Fibroblast of lung (primary cell): ENCODE data around the gene NAV3. TPM values are rescaled to one million over a fixed set of nuclear protein-coding genes. Genes with fewer than 3 reads are reported as not detected.

Experiments
- DNase-seq, 2 donors: peaks; one replicate each; pipeline versions ENCODE4 v3.0.0 to v3.0.0-alpha.2; 2010; ENCODE audit warnings: low read depth in 2 of 2
- H2AFZ ChIP-seq: 2 replicates; pipeline ENCODE4 v1.5.1; 2012; ENCODE audit warnings: low read length, control low read depth, inconsistent platforms
- H3K27ac ChIP-seq: 2 replicates; pipeline ENCODE4 v1.5.1; 2011; ENCODE audit warnings: low read length, control low read depth; ENCODE audit not compliant: insufficient read depth
- H3K27me3 ChIP-seq: 2 replicates; pipeline ENCODE4 v1.5.1; 2011; ENCODE audit warnings: mild to moderate bottlenecking, low read length; ENCODE audit not compliant: control insufficient read depth, insufficient read depth
- H3K36me3 ChIP-seq: 2 replicates; pipeline ENCODE4 v1.5.1; 2011; ENCODE audit warnings: low read length; ENCODE audit not compliant: control insufficient read depth, insufficient read depth
- H3K4me1 ChIP-seq: 2 replicates; pipeline ENCODE4 v1.5.1; 2011; ENCODE audit warnings: low read length; ENCODE audit not compliant: control insufficient read depth, insufficient read depth; ENCODE audit errors: extremely low read depth
- H3K4me2 ChIP-seq: 2 replicates; pipeline ENCODE4 v1.5.1; 2011; ENCODE audit warnings: low read length, control low read depth; ENCODE audit not compliant: insufficient read depth; ENCODE audit errors: extremely low read depth
- H3K4me3 ChIP-seq, 4 experiments: fragments of 200-600 bp in 1 of 4; sonication (generic) in 1 of 4; replicated peaks in 1 of 4; 2 replicates each; pipeline ENCODE4 v1.5.1; 2011 to 2016; ENCODE audit warnings: low read length in 4 of 4, low read depth in 3 of 4, mild to moderate bottlenecking in 3 of 4, control low read depth in 2 of 4, inconsistent platforms in 1 of 4, mixed read lengths in 1 of 4; ENCODE audit not compliant: insufficient read depth in 1 of 4; ENCODE audit errors: control extremely low read depth in 1 of 4
- H3K79me2 ChIP-seq: 2 replicates; pipeline ENCODE4 v1.5.1; 2012; ENCODE audit warnings: mild to moderate bottlenecking, low read length, inconsistent platforms; ENCODE audit not compliant: control insufficient read depth, insufficient read depth
- H3K9ac ChIP-seq: 2 replicates; pipeline ENCODE4 v1.5.1; 2011; ENCODE audit warnings: mild to moderate bottlenecking, low read length, control low read depth; ENCODE audit not compliant: insufficient read depth
- H3K9me3 ChIP-seq: 2 replicates; pipeline ENCODE4 v1.5.1; 2012; ENCODE audit warnings: low read depth, low read length; ENCODE audit not compliant: control insufficient read depth, insufficient read depth
- H4K20me1 ChIP-seq: 2 replicates; pipeline ENCODE4 v1.5.1; 2011; ENCODE audit warnings: low read length; ENCODE audit not compliant: control insufficient read depth, insufficient read depth; ENCODE audit errors: extremely low read depth
- CTCF ChIP-seq, 2 donors: IDR thresholded peaks in 1 of 2; conservative IDR thresholded peaks in 1 of 2; 1 replicate in 1 of 2; 2 replicates in 1 of 2; pipeline ENCODE4 v1.5.1; 2011 to 2012; ENCODE audit warnings: low read length in 2 of 2, control low read depth in 1 of 2, inconsistent platforms in 1 of 2, low read depth in 1 of 2, mild to moderate bottlenecking in 1 of 2
- EZH2 ChIP-seq: IDR thresholded peaks from 2 replicates; pipeline ENCODE4 v1.5.1; 2012; ENCODE audit warnings: low read length, control low read depth, mild to moderate bottlenecking; ENCODE audit errors: missing control alignments
- polyA plus RNA-seq, 2 donors: library from polyadenylated mRNA; depleted of rRNA in 1 of 2; stranded (reverse) in 1 of 2; unstranded in 1 of 2; fragments of >200 nt; gene quantifications; 2 replicates each; pipeline ENCODE4 v1.2.1, GENCODE V29; 2011 to 2012; ENCODE audit warnings: missing spikeins in 1 of 2
- total RNA-seq: library from RNA; depleted of rRNA; stranded (reverse); fragments of >200 nt; gene quantifications from 2 replicates; pipeline ENCODE4 v1.2.1, GENCODE V29; 2014

Gene NAV3
- total and polyA plus RNA-seq, 2 donors (not counting 1 experiment from before 2014, with no cell fraction given): 30.8 to 60.6 TPM

DNA sequence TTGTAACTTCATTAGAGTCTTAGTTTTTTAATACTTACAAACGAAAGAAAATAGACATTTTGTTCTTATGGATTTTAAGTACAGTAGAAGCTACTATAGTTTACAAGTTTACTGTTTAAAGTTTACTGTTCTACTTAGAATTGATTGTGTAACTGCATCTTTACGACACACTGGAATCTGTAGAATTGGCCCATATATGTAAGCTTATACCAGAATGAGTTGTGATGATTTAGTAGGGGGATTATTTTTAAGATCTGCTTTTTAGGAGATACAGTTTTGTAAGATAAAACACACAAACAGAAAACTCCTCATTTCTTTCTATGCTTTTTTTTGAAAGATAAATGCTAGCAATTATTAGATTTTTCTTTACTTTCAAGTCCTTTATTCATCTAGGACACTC lies 30.2 kb upstream of the NAV3 start:
- H3K4me2 ChIP-seq: no peak overlapping the region
- no peaks in the 10 kb centered on the region for H4K20me1 ChIP-seq
- no peak overlapping the region for H2AFZ ChIP-seq
- no peaks in the 10 kb centered on the region for H3K79me2 ChIP-seq
- peak in 1 of 2 donors; percentile 22 for DNase-seq
- no peak overlapping the region for H3K9ac ChIP-seq
- no peak for TF ChIP-seq CTCF (conservative IDR thresholded peaks at IDR 0.05 in 1 of 2, IDR thresholded peaks at IDR 0.05 in 1 of 2; ENCODE audit: low read depth in 1 of 2, low read length in 2 of 2)
- TF ChIP-seq EZH2: no peak
- H3K9me3 ChIP-seq: no peaks in the 10 kb centered on the region
- no peak overlapping the region for H3K4me3 ChIP-seq
- no peaks in the 10 kb centered on the region for H3K27me3 ChIP-seq
- no peak overlapping the region for H3K27ac ChIP-seq
- H3K4me1 ChIP-seq: no peaks in the 10 kb centered on the region
- no peaks in the 10 kb centered on the region for H3K36me3 ChIP-seq

- Histone ChIP-seq H3K27ac (no peak overlapping the region), H3K4me2 (no peak overlapping the region), H3K27me3 (no peaks in the 10 kb centered on the region), H3K9me3 (no peaks in the 10 kb centered on the region), H3K36me3 (no peaks in the 10 kb centered on the region), H3K79me2 (no peaks in the 10 kb centered on the region), H4K20me1 (no peaks in the 10 kb centered on the region), H3K4me3 (no peak overlapping the region), H3K9ac (no peak overlapping the region), H2AFZ (no peak overlapping the region), H3K4me1 (no peaks in the 10 kb centered on the region)
- DNase-seq: no peak
- TF ChIP-seq CTCF (conservative IDR thresholded peaks at IDR 0.05 in 1 of 2, IDR thresholded peaks at IDR 0.05 in 1 of 2; ENCODE audit: low read depth in 1 of 2, low read length in 2 of 2): no peak
- TF ChIP-seq EZH2: no peak
Measured at GRCh38 chr12:77808534-77808933, 22.2 kb upstream of the NAV3 start.

DNA sequence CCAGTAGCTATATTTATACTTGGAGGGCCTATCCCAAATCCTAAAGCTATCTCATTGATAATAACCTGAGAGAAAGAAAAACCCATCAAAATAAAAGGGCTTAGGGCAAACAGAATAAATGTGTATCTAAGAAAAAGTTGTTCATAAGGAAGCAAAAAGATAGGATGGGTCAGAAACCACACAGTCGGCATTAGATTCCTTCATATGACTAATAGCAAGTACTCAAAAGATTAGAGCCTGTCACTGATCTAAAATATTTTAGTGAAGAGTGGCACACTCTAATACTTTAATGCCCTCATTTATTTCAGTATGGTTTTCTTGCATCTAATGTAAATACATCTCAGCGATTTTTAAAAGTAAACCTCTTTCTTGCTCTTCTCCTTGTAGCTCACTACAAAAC lies 17.1 kb upstream of the NAV3 start:
- H3K4me1 ChIP-seq: no peaks in the 10 kb centered on the region
- H3K9me3 ChIP-seq: no peaks in the 10 kb centered on the region
- H2AFZ ChIP-seq: no peak overlapping the region
- no peak overlapping the region for H3K4me2 ChIP-seq
- TF ChIP-seq EZH2 (no peak), CTCF (conservative IDR thresholded peaks at IDR 0.05 in 1 of 2, IDR thresholded peaks at IDR 0.05 in 1 of 2; ENCODE audit: low read depth in 1 of 2, low read length in 2 of 2) (no peak)
- no peak overlapping the region for H3K27ac ChIP-seq
- H3K79me2 ChIP-seq: no peaks in the 10 kb centered on the region
- no peak for DNase-seq
- H3K36me3 ChIP-seq: no peaks in the 10 kb centered on the region
- no peak overlapping the region for H3K9ac ChIP-seq
- H4K20me1 ChIP-seq: no peaks in the 10 kb centered on the region
- H3K27me3 ChIP-seq: no peaks in the 10 kb centered on the region
- H3K4me3 ChIP-seq: no peak overlapping the region
